Osteocyte (in vitro differentiated cells): ENCODE data around the gene INTS6L. TPM values are rescaled to one million over a fixed set of nuclear protein-coding genes. Genes with fewer than 3 reads are reported as not detected.
"Not testable (repeated sequence)": the region's sequence is repeated elsewhere in the genome, so short reads cannot be mapped to it uniquely, and the experiment has no call there.

Experiments
- DNase-seq: peaks from one replicate; pipeline ENCODE4 v3.0.0; 2021; ENCODE audit warnings: mixed read lengths; ENCODE audit not compliant: unreplicated experiment; ENCODE audit errors: extremely low spot score
- H3K27ac Mint-ChIP-seq: one replicate; pipeline ENCODE4 v1.8.0; 2021; ENCODE audit warnings: mild to moderate bottlenecking, mixed read lengths; ENCODE audit not compliant: unreplicated experiment
- H3K27me3 Mint-ChIP-seq: one replicate; pipeline ENCODE4 v1.8.0; 2021; ENCODE audit warnings: mixed read lengths; ENCODE audit not compliant: unreplicated experiment
- H3K36me3 Mint-ChIP-seq: one replicate; pipeline ENCODE4 v1.8.0; 2021; ENCODE audit warnings: mixed read lengths; ENCODE audit not compliant: unreplicated experiment
- H3K4me1 Mint-ChIP-seq: one replicate; pipeline ENCODE4 v1.8.0; 2021; ENCODE audit warnings: mixed read lengths; ENCODE audit not compliant: unreplicated experiment
- H3K4me3 Mint-ChIP-seq: one replicate; pipeline ENCODE4 v1.8.0; 2021; ENCODE audit warnings: mild to moderate bottlenecking, moderate library complexity, mixed read lengths; ENCODE audit not compliant: unreplicated experiment
- H3K9me3 Mint-ChIP-seq: one replicate; pipeline ENCODE4 v1.8.0; 2021; ENCODE audit warnings: mixed read lengths; ENCODE audit not compliant: unreplicated experiment
- total RNA-seq: library from RNA; stranded (reverse); gene quantifications from 2 replicates; pipeline ENCODE4 v1.2.1, GENCODE V29; 2021
- TF ChIP-seq, protein P1 (sequence below): fragments of 200-600 bp; sonication (generic); IDR thresholded peaks from 2 replicates; pipeline ENCODE4 v1.5.0; 2021; ENCODE audit warnings: antibody characterized with exemption, mild to moderate bottlenecking, moderate library complexity

INTS6L gene
- total RNA-seq, 1 donor from 2014 or later: 5.3 TPM

DNA sequence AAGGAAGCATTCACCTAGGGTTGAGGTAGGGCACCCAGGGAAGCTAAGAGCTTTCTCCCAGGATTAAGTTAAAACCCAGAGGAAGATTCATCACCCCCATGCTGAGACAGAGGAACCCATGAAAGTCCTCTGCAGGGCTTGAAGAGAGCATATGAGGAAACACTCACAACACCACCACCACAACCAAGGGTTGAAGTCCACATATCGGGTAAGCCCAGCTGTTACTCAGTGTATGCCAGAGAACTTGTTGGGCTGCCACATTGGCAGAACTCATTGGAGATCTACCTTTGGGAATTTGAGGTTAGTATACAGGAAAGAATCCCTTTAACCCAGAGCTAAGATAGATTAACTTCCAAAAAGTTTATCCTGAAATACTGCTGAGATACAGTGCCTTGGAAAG, 75.1 kb downstream of the INTS6L start:
- TF ChIP-seq, protein P1, sequence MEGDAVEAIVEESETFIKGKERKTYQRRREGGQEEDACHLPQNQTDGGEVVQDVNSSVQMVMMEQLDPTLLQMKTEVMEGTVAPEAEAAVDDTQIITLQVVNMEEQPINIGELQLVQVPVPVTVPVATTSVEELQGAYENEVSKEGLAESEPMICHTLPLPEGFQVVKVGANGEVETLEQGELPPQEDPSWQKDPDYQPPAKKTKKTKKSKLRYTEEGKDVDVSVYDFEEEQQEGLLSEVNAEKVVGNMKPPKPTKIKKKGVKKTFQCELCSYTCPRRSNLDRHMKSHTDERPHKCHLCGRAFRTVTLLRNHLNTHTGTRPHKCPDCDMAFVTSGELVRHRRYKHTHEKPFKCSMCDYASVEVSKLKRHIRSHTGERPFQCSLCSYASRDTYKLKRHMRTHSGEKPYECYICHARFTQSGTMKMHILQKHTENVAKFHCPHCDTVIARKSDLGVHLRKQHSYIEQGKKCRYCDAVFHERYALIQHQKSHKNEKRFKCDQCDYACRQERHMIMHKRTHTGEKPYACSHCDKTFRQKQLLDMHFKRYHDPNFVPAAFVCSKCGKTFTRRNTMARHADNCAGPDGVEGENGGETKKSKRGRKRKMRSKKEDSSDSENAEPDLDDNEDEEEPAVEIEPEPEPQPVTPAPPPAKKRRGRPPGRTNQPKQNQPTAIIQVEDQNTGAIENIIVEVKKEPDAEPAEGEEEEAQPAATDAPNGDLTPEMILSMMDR: no peak
- Mint-ChIP-seq H3K9me3 (no peaks in the 10 kb centered on the region), H3K27me3 (no peaks in the 10 kb centered on the region), H3K36me3 (no peaks in the 10 kb centered on the region), H3K4me1 (no peaks in the 10 kb centered on the region), H3K4me3 (no peak overlapping the region), H3K27ac (no peak overlapping the region)
- DNase-seq: no peak

DNA sequence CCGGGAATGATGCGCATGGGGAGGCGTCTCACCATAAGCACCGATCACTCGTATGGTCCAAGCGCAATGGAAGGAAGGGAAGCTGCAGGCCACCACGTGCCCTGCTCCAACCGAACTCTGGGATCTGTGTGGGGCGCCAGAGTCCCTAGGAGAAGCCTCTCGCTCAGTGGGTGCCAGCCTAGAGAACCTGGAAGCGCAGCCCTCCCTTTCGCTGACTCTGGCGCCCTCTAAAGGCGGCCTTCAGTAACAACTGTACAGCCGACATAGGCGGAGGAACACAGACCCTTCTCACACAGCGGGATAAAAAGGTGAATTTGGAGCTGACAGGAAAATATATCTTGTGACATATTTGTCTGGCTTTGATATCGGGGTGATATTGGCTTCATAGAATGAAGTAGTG, 76.0 kb downstream of the INTS6L start:
- Mint-ChIP-seq H3K27me3 (no peaks in the 10 kb centered on the region), H3K27ac (no peak overlapping the region), H3K9me3 (no peaks in the 10 kb centered on the region), H3K4me3 (no peak overlapping the region), H3K4me1 (no peaks in the 10 kb centered on the region), H3K36me3 (no peaks in the 10 kb centered on the region)
- DNase-seq: no peak
- TF ChIP-seq, protein P1: peak; percentile 56

DNA sequence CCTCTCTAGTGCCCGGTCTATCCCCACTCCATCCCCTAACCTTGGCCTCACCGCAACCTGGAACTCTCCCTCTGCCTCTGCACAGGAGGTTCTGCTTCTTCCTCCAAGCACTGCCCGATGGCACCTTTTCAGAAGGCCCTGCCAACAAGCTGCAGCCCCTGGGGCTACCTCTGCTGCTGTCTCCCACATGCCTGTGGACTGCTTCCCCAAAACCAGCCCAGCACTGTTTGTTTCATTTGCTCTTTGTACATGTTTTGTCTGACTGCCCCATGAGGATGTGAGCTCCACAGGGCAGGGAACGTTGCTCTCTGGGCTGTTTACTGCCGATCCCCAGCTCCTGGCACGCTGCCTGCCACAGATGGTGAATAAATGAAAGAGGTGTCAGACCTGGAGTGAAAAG, 85.4 kb downstream of the INTS6L start:
- H3K4me1 Mint-ChIP-seq: no peaks in the 10 kb centered on the region
- peaks cover 5% of the 10 kb centered on the region for H3K9me3 Mint-ChIP-seq
- no peak overlapping the region for H3K4me3 Mint-ChIP-seq
- no peaks in the 10 kb centered on the region for H3K36me3 Mint-ChIP-seq
- H3K27ac Mint-ChIP-seq: no peak overlapping the region
- no peak for DNase-seq
- no peaks in the 10 kb centered on the region for H3K27me3 Mint-ChIP-seq
- TF ChIP-seq, protein P1: no peak

- H3K4me3 Mint-ChIP-seq, H3K27ac Mint-ChIP-seq, H3K4me1 Mint-ChIP-seq, DNase-seq, H3K9me3 Mint-ChIP-seq, H3K36me3 Mint-ChIP-seq, H3K27me3 Mint-ChIP-seq: not testable (repeated sequence)
Measured at GRCh38 chrX:135624408-135625204, 104.1 kb downstream of the INTS6L start.

DNA sequence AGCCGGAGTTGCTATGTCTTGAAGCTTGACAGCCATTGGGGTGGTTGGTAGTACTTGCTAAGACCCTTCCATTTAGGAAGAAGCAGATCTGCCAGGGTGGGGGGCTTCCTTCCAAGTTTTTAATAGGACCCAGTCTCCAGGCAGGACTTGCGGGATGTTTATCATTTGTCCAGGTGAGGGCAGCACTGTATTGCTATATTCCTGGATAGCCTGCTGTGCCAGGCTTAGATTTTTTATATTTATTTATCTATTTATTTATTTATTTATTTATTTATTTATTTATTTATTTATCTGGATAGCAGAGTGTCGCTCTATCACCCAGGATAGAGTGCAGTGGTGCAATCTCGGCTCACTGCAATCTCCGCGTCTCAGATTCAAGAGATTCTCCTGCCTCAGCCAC, 105.5 kb downstream of the INTS6L start:
- Mint-ChIP-seq H3K36me3 (no peaks in the 10 kb centered on the region), H3K4me3 (no peak overlapping the region), H3K27me3 (no peaks in the 10 kb centered on the region), H3K4me1 (no peaks in the 10 kb centered on the region), H3K27ac (no peak overlapping the region), H3K9me3 (peaks cover 6% of the 10 kb centered on the region)
- no peak for DNase-seq
- TF ChIP-seq, protein P1: peak; percentile 28
